SU-DHL-6 (cell line): ENCODE measurements around the gene GDF2.

ENCODE experiments used
- CTCF ChIP-seq: fragments of 200-600 bp; sonication (generic); IDR thresholded peaks from one replicate; pipeline ENCODE4 v1.5.1; 2017; ENCODE audit warnings: antibody characterized with exemption, mild to moderate bottlenecking, low read length, moderate library complexity; ENCODE audit not compliant: insufficient read depth, poor library complexity, severe bottlenecking
- EZH2phosphoT487 ChIP-seq: fragments of 200-600 bp; sonication (generic), shearing (Covaris generic); conservative IDR thresholded peaks from 2 replicates; pipeline ENCODE4 v1.6.1; 2018; ENCODE audit warnings: mild to moderate bottlenecking, antibody characterized with exemption, low read length, moderate library complexity, mixed read lengths

GRCh38 chr10:47368431-47369180, 46.4 kb downstream of the GDF2 start:
- TF ChIP-seq CTCF (no peak), EZH2phosphoT487 (no peak)
